AG04450 (cell line): ENCODE results near the gene NUTM2G. TPM values are rescaled to one million over a fixed set of nuclear protein-coding genes. Genes with fewer than 3 reads are reported as not detected.
"Not testable (repeated sequence)": the region's sequence is repeated elsewhere in the genome, so short reads cannot be mapped to it uniquely, and the experiment has no call there.

Source experiments
- CTCF ChIA-PET: fragments of 300-600, 350-600 bp; formaldehyde crosslinking; extraction: SDS; loops from one replicate; lab custom pipeline; 2022; ENCODE audit warnings: antibody characterized with exemption, inconsistent platforms; lab: Charles Lee
- POLR2A ChIA-PET: fragments of 350-600 bp; formaldehyde crosslinking; extraction: SDS; loops from one replicate; lab custom pipeline; 2021; ENCODE audit warnings: antibody characterized with exemption, inconsistent platforms; lab: Yijun Ruan, JAX
- DNase-seq: peaks from one replicate; pipeline ENCODE4 v3.0.0-alpha.2; 2011; ENCODE audit warnings: low read depth, low spot score
- H3K27ac ChIP-seq: one replicate; pipeline ENCODE4 v1.5.1; 2012; ENCODE audit warnings: low read depth, low read length, control low read depth
- H3K27me3 ChIP-seq: one replicate; pipeline ENCODE4 v1.6.0; 2012; ENCODE audit warnings: low read length; ENCODE audit not compliant: control insufficient read depth, insufficient read depth
- H3K4me3 ChIP-seq: 2 replicates; pipeline ENCODE4 v1.5.1; 2011; ENCODE audit warnings: mild to moderate bottlenecking, low read depth, low read length, control low read depth
- H3K9me3 ChIP-seq: 2 replicates; pipeline ENCODE4 v1.5.1; 2012; ENCODE audit warnings: low read length; ENCODE audit not compliant: control insufficient read depth, insufficient read depth
- polyA minus RNA-seq: library from RNA; depleted of rRNA, polyadenylated mRNA; stranded (reverse); fragments of >200 nt; gene quantifications from 2 replicates; pipeline ENCODE4 v1.2.3, GENCODE V29; 2011; rRNA and poly(A)+ RNA removed
- polyA plus RNA-seq: library from polyadenylated mRNA; depleted of rRNA; stranded (reverse); fragments of >200 nt; gene quantifications from 2 replicates; pipeline ENCODE4 v1.2.3, GENCODE V29; 2011; rRNA removed
- TF ChIP-seq, protein P1 (sequence below): IDR thresholded peaks from 2 replicates; pipeline ENCODE4 v1.5.1; 2011; ENCODE audit warnings: low read depth, low read length, control low read depth, inconsistent platforms

The NUTM2G gene, protein sequence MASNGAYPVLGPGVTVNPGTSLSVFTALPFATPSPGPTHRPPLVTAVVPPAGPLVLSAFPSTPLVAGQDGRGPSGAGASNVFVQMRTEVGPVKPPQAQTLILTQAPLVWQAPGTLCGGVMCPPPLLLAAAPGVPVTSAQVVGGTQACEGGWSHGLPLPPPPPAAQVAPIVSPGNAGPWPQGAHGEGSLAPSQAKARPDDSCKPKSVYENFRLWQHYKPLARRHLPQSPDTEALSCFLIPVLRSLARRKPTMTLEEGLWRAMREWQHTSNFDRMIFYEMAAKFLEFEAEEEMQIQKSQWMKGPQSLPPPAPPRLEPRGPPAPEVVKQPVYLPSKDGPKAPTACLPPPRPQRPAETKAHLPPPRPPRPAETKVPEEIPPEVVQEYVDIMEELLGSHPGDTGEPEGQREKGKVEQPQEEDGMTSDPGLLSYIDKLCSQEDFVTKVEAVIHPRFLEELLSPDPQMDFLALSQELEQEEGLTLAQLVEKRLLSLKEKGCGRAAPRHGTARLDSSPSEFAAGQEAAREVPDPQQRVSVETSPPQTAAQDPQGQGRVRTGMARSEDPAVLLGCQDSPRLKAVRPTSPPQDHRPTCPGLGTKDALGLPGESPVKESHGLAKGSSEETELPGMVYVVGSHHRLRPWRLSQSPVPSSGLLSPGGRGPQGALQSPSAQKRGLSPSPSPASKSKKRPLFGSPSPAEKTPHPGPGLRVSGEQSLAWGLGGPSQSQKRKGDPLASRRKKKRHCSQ
- polyA plus RNA-seq, result not detected in 2 replicates
- not detected in 2 replicates for polyA minus RNA-seq

DNA sequence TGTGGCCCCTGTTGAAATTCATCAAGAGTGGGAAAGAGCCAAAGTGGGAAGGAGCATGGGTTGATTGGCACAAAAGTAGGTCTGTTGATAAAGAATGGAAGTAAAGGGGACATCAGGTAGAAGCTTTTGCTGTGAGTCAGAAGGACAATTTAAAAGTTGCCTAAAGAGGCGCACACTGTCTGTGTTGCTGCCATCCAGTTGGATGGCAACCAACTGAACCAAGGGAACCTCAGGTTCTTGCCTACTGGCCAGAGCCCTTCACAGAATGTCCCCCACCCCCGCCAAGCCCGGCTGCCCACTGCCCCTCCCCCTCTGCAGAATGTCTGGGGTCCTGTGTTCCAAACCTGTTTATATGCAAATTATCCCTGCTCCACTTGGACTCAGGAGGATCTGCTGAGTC lies at the start of gene NUTM2G:
Gene NUTM2G (plus strand): TSS at position 301 of the 400 bp plus-strand sequence. CDS start 182 bp downstream, outside the sequence.
- POLR2A ChIA-PET, CTCF ChIA-PET, H3K4me3 ChIP-seq, H3K27ac ChIP-seq, DNase-seq, H3K9me3 ChIP-seq, H3K27me3 ChIP-seq: not testable (repeated sequence)

DNA sequence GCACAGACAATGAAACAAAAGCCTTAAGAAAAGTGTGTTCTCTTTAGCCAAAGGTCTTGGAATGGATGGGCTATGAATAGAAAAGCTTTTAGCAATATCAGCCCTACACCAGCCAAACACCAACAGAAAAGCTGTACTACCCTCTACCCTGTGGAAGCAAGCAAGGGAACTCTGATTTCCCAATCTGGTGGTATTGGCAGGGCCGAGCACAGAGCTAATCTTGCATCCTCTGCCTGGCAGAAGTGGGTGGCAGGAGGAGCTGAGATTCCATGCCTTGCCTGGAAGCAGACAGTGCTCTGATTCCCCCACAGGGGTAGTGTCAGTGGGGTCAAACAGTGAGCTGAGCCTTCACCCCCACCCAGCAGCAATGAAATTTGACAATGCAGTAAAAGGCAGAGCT lies 44.7 kb upstream of the NUTM2G start:
- Histone ChIP-seq H3K27me3 (no peaks in the 10 kb centered on the region), H3K4me3 (no peak overlapping the region), H3K27ac (no peak overlapping the region), H3K9me3 (no peaks in the 10 kb centered on the region)
- DNase-seq, result no peak
- CTCF ChIA-PET, result no interaction called here
- POLR2A ChIA-PET, result no interaction called here
- TF ChIP-seq, protein P1, sequence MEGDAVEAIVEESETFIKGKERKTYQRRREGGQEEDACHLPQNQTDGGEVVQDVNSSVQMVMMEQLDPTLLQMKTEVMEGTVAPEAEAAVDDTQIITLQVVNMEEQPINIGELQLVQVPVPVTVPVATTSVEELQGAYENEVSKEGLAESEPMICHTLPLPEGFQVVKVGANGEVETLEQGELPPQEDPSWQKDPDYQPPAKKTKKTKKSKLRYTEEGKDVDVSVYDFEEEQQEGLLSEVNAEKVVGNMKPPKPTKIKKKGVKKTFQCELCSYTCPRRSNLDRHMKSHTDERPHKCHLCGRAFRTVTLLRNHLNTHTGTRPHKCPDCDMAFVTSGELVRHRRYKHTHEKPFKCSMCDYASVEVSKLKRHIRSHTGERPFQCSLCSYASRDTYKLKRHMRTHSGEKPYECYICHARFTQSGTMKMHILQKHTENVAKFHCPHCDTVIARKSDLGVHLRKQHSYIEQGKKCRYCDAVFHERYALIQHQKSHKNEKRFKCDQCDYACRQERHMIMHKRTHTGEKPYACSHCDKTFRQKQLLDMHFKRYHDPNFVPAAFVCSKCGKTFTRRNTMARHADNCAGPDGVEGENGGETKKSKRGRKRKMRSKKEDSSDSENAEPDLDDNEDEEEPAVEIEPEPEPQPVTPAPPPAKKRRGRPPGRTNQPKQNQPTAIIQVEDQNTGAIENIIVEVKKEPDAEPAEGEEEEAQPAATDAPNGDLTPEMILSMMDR, result no peak

DNA sequence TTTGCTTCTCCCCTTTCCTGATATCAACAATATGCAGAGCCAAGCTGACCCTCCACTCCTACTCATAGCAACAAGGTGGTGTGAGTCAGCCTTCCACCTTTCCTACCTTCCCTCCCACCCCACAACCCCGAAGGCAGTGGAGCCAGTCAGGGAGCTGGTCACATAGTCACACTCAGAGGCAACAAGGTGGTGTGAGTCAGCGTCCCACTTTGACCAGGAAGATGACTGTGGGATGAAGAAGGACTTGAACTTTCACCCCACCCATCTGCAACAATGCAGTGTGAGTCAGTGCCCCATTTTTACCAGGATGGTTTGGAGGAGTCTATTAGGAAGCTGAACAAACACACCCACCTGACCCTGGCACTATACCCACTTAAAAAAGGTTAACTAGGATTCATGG lies 44.2 kb upstream of the NUTM2G start:
- no peaks in the 10 kb centered on the region for H3K27me3 ChIP-seq
- CTCF ChIA-PET, result interaction anchor here (0.9 kb wide), 1 partner anchor 9 kb away, joined by 4 read pairs; no protein-coding TSS in a partner anchor
- TF ChIP-seq, protein P1, result no peak
- no peaks in the 10 kb centered on the region for H3K9me3 ChIP-seq
- POLR2A ChIA-PET, result no interaction called here
- DNase-seq, result peak; percentile 6
- no peak overlapping the region for H3K27ac ChIP-seq
- no peak overlapping the region for H3K4me3 ChIP-seq

DNA sequence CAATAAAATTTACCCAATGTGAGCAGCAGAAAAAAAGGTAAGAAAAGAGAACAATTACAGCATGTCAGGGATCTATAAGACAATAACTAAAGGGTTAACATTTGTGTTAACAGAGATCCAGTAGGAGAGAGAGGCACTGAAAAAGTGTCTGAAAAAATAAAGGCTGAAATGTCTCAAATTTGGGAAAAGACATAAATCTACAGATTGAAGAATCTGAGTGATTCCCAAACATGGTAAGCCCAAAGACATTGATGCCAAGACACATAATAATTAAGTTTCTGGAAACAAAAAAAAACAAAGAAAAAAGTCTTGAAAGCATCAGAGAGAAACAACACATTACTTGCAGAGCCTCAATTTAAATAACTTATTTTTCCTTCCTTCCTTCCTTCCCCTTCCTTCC lies 43.2 kb upstream of the NUTM2G start:
- no peak overlapping the region for H3K27ac ChIP-seq
- POLR2A ChIA-PET, result no interaction called here
- no peaks in the 10 kb centered on the region for H3K9me3 ChIP-seq
- no peak for DNase-seq
- no peak overlapping the region for H3K4me3 ChIP-seq
- no peaks in the 10 kb centered on the region for H3K27me3 ChIP-seq
- TF ChIP-seq, protein P1, result no peak
- CTCF ChIA-PET, result no interaction called here

DNA sequence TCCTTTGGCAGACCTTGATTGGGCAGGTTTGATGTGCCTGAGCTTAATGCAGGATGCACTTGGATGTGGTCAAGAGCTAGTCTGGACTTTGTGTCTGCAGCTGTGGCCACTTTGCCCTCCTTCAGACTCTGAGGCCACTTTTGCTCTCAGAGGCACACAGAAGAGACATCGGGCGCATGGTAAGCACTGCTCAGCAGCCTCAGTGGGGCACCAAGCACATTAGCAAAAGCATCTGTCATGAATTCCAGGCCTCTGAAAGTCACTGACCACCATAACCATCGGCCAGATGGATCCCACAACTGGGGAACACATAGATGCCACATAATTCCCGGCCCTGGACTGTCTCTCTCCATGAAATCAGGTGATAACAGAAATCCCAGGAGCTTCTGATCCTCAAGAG lies 40.1 kb upstream of the NUTM2G start:
- ChIA-PET POLR2A (no interaction called here), CTCF (interaction anchor here (1.1 kb wide), 1 partner anchor 524 kb away, joined by 3 read pairs; the partner anchor contains the start of gene TDRD7)
- H3K27me3 ChIP-seq, result no peaks in the 10 kb centered on the region
- no peaks in the 10 kb centered on the region for H3K9me3 ChIP-seq
- TF ChIP-seq, protein P1, result no peak
- no peak for DNase-seq
- no peak overlapping the region for H3K27ac ChIP-seq
- H3K4me3 ChIP-seq, result no peak overlapping the region
